WTC11 (cell line): ENCODE measurements around the gene TAF15. TPM values are rescaled to one million over a fixed set of nuclear protein-coding genes. Genes with fewer than 3 reads are reported as not detected.
A peak's percentile ranks its signal among the peaks of the same experiment; 100 is the strongest.

Experiments used
- ATAC-seq: fragments of 200-7000 bp; cut with Tn5 transposase; 2 replicates; pipeline ENCODE4 v1.10.0; 2021; ENCODE audit warnings: mild to moderate bottlenecking, moderate library complexity
- CTCF ChIA-PET: fragments of 300-600 bp; sonication (Branson Sonifier 250); formaldehyde crosslinking; loops from one replicate; lab custom pipeline; 2021; ENCODE audit warnings: antibody characterized with exemption; lab: Charles Lee
- POLR2A ChIA-PET: fragments of 350-600 bp; sonication (Branson Sonifier 250); formaldehyde crosslinking; loops from one replicate; lab custom pipeline; 2021; ENCODE audit warnings: antibody characterized with exemption; lab: Charles Lee
- DNase-seq: peaks from one replicate; pipeline ENCODE4 v3.0.0; 2021; ENCODE audit warnings: low spot score
- H3K27ac Mint-ChIP-seq: 2 replicates; pipeline ENCODE4 v1.8.0; 2021; ENCODE audit warnings: mixed read lengths
- H3K27me3 Mint-ChIP-seq: 2 replicates; pipeline ENCODE4 v1.8.0; 2021; ENCODE audit warnings: low read depth, mild to moderate bottlenecking, moderate library complexity, mixed read lengths
- H3K36me3 Mint-ChIP-seq: 2 replicates; pipeline ENCODE4 v1.8.0; 2021; ENCODE audit warnings: mixed read lengths
- H3K4me1 Mint-ChIP-seq: 2 replicates; pipeline ENCODE4 v1.8.0; 2022; ENCODE audit warnings: mixed read lengths
- H3K4me3 Mint-ChIP-seq: 2 replicates; pipeline ENCODE4 v1.8.0; 2021; ENCODE audit warnings: mild to moderate bottlenecking, moderate library complexity, mixed read lengths
- H3K9me3 Mint-ChIP-seq: 2 replicates; pipeline ENCODE4 v1.8.0; 2021; ENCODE audit warnings: mixed read lengths
- ARID4B ChIP-seq: sonication (generic); formaldehyde crosslinking; IDR thresholded peaks from 2 replicates; pipeline ENCODE4 v1.8.0; 2023; ENCODE audit warnings: missing genetic modification reagents, mild to moderate bottlenecking, borderline replicate concordance
- ATF2 ChIP-seq: sonication (generic); formaldehyde crosslinking; IDR thresholded peaks from 2 replicates; pipeline ENCODE4 v1.8.1; 2022; ENCODE audit warnings: low read depth, missing genetic modification reagents, borderline replicate concordance
- CBFB ChIP-seq: sonication (generic); formaldehyde crosslinking; IDR thresholded peaks from 2 replicates; pipeline ENCODE4 v1.8.1; 2022; ENCODE audit warnings: mild to moderate bottlenecking, low read depth, missing genetic modification reagents
- EMX1 ChIP-seq: fragments of 250-450 bp; sonication (Bioruptor Pico); IDR thresholded peaks from 2 replicates; pipeline ENCODE4 v1.8.0; 2021; ENCODE audit warnings: mild to moderate bottlenecking
- FOXP4 ChIP-seq: sonication (generic); formaldehyde crosslinking; IDR thresholded peaks from 2 replicates; pipeline ENCODE4 v1.8.0; 2022; ENCODE audit warnings: mild to moderate bottlenecking, missing genetic modification reagents
- IRF1 ChIP-seq: sonication (generic); formaldehyde crosslinking; IDR thresholded peaks from 2 replicates; pipeline ENCODE4 v1.8.0; 2023; ENCODE audit warnings: missing genetic modification reagents
- JUN ChIP-seq: sonication (generic); formaldehyde crosslinking; IDR thresholded peaks from 2 replicates; pipeline ENCODE4 v1.8.0; 2023; ENCODE audit warnings: mild to moderate bottlenecking, missing genetic modification reagents
- NFE2L1 ChIP-seq: sonication (generic); formaldehyde crosslinking; IDR thresholded peaks from 2 replicates; pipeline ENCODE4 v1.8.1; 2023; ENCODE audit warnings: missing genetic modification reagents
- NFYB ChIP-seq: sonication (generic); formaldehyde crosslinking; conservative IDR thresholded peaks from 2 replicates; pipeline ENCODE4 v1.8.0; 2022; ENCODE audit warnings: low read depth, missing genetic modification reagents
- NR2C2 ChIP-seq: sonication (generic); formaldehyde crosslinking; IDR thresholded peaks from 2 replicates; pipeline ENCODE4 v1.8.0; 2022; ENCODE audit warnings: mild to moderate bottlenecking, missing genetic modification reagents
- PRRX2 ChIP-seq: fragments of 250-450 bp; sonication (Bioruptor Pico); IDR thresholded peaks from 2 replicates; pipeline ENCODE4 v1.8.0; 2021; ENCODE audit warnings: mild to moderate bottlenecking
- TEAD1 ChIP-seq: sonication (generic); formaldehyde crosslinking; IDR thresholded peaks from 2 replicates; pipeline ENCODE4 v1.8.0; 2022; ENCODE audit warnings: mild to moderate bottlenecking, missing genetic modification reagents
- ZBTB43 ChIP-seq: sonication (generic); formaldehyde crosslinking; IDR thresholded peaks from 2 replicates; pipeline ENCODE4 v1.8.1; 2023; ENCODE audit warnings: mild to moderate bottlenecking, missing genetic modification reagents
- ZMAT4 ChIP-seq: fragments of 250-450 bp; sonication (Bioruptor Pico); IDR thresholded peaks from 2 replicates; pipeline ENCODE4 v1.9.0; 2021; ENCODE audit warnings: mild to moderate bottlenecking
- ZSCAN18 ChIP-seq: fragments of 250-450 bp; sonication (Bioruptor Pico); IDR thresholded peaks from 2 replicates; pipeline ENCODE4 v2.1.2; 2022; ENCODE audit warnings: mild to moderate bottlenecking, moderate library complexity
- total RNA-seq: library from RNA; stranded (reverse); gene quantifications from 3 replicates; pipeline ENCODE4 v1.2.3, GENCODE V29; 2021

TAF15 gene
- total RNA-seq, 1 experiment from 2014 or later, result 273 TPM

GRCh38 chr17:35808962-35809854 is at the start of gene TAF15 (continued):
- TF ChIP-seq ZSCAN18 (CRISPR knock-in tag) (no peak), NFYB (CRISPR knock-in tag) (peak; percentile 80), ARID4B (CRISPR knock-in tag) (no peak; the same call in 1 of the 2 replicates), EMX1 (CRISPR knock-in tag) (no peak), ATF2 (CRISPR knock-in tag) (no peak), TEAD1 (CRISPR knock-in tag) (no peak)

- Mint-ChIP-seq H3K27ac (no peak within 1 kb of the TSS), H3K27me3 (peaks cover 11% of the 10 kb centered on the region), H3K4me1 (peaks cover 10% of the 10 kb centered on the region), H3K36me3 (no peaks in the 10 kb centered on the region), H3K9me3 (no peaks in the 10 kb centered on the region), H3K4me3 (no peak within 1 kb of the TSS)
- no peak for DNase-seq
- ChIA-PET POLR2A (interaction anchor here (0.9 kb wide), 1 partner anchor 48 kb away, joined by 3 read pairs; no protein-coding TSS in a partner anchor), CTCF (interaction anchor here (5.8 kb wide), 1 partner anchor 10 kb away, joined by 100 read pairs; the partner anchor contains the start of gene GAS2L2)
- no peak for ATAC-seq
- TF ChIP-seq ZMAT4 (CRISPR knock-in tag), result no peak
- no peak for TF ChIP-seq JUN
- TF ChIP-seq NFE2L1 (CRISPR knock-in tag), result no peak
- no peak for TF ChIP-seq PRRX2
- no peak for TF ChIP-seq TEAD1 (CRISPR knock-in tag)
- TF ChIP-seq NR2C2 (CRISPR knock-in tag), result no peak
- no peak for TF ChIP-seq FOXP4 (CRISPR knock-in tag)
- no peak for TF ChIP-seq CBFB
- no peak for TF ChIP-seq ARID4B (CRISPR knock-in tag)
- TF ChIP-seq ZBTB43 (CRISPR knock-in tag), result no peak
- TF ChIP-seq IRF1 (CRISPR knock-in tag), result no peak
- TF ChIP-seq ATF2 (CRISPR knock-in tag), result no peak
These were observed 48.7 kb upstream of the TAF15 start, which contains the start of gene C17orf50 for GRCh38 chr17:35760587-35760986. Gene C17orf50, plus strand, starts transcription at chr17:35760887. Its CDS starts 55 bp downstream, at chr17:35760942.
